Measurements from ENCODE around the gene AMBRA1.

The AMBRA1 gene

GRCh38 chr11:46593550-46594373, at the start of gene AMBRA1:
AMBRA1 (minus strand) TSS chr11:46594023; CDS start chr11:46548380, 45,643 bp downstream.
- peak; percentile 74 to 76 for DNase-seq (ENCODE audit: low read depth in 2 of 2)

DNA sequence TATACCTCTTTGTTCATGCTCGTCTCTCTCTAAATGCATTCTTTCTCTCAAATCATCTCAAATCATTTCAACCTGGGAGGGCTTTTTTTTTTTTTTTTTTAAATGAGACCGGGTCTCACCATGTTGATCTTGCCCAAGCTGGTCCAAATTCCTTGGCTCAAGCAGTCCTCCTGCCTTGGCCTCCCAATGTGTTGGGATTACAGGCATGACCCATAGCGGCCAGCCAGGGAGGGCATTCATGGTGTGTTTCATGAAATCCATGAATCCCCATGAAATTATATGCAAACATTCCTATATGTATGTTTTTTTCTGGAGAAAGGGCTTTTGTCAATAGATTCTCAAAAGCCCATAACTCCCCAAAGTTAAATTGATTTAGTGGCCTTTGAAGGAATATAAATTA, 49.7 kb upstream of the AMBRA1 start:
- no peak for DNase-seq (ENCODE audit: low read depth in 2 of 2)

- DNase-seq (ENCODE audit: low read depth in 2 of 2): no peak
Observed at GRCh38 chr11:46642627-46643335, 49.0 kb upstream of the AMBRA1 start.

- no peak for DNase-seq (ENCODE audit: low read depth in 2 of 2)
Observed at GRCh38 chr11:46641639-46642038, 47.8 kb upstream of the AMBRA1 start.

DNA sequence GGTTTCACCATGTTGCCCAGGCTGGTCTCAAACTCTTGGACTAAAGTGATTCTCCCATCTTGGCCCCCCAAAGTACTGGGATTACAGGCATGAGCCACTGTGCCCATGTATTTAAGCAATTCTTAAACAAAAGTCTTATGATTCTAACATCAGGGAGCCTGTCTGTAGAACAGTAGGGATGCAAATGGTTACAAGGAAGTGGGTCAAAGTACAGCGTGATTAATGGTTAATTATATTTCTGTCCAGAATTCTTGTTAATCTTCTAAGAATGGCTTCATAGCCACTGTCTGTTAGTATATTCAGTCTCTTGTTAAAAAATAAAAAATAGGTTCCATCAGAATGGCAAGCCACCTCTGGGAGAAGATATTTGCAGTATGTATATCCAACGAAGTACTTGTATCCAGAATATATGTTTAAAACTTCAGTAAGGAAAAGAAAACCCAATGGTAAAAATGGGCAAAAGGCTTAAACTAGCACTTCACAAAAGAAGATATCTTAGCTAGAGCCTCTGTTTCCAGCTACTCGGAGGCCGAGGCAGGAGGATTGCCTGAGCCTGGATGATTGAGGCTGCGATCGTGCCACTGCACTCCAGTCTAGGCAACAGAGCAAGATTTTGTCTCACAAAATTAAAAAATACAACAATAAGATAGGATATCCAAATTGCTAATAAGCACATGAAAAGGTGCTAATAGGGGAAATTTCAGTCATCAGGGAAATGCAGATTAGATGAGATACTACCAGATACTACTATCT, 46.4 kb upstream of the AMBRA1 start:
- DNase-seq (ENCODE audit: low read depth in 2 of 2): no peak

GRCh38 chr11:46639197-46639839, 45.5 kb upstream of the AMBRA1 start:
- DNase-seq (ENCODE audit: low read depth in 2 of 2): no peak

DNA sequence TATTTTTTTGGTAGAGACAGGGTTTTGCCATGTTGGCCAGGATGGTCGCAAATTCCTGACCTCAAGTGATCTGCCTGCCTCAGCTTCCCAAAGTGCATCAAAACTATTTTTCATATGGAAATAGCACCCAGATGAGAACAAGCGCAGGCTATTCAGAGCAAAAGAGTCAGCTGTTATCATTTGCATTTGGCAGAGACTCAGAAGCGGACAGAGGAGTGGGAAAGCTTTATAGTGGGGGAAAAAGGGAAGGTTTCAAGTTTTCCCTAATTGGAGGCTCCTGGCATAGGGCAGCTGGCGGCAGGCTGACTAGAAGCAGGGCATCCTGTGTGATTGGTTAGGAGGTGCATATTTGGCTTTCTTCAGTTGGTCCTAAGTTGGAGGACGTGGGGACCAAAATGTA, 43.7 kb upstream of the AMBRA1 start:
- DNase-seq (ENCODE audit: low read depth in 2 of 2): no peak

DNA sequence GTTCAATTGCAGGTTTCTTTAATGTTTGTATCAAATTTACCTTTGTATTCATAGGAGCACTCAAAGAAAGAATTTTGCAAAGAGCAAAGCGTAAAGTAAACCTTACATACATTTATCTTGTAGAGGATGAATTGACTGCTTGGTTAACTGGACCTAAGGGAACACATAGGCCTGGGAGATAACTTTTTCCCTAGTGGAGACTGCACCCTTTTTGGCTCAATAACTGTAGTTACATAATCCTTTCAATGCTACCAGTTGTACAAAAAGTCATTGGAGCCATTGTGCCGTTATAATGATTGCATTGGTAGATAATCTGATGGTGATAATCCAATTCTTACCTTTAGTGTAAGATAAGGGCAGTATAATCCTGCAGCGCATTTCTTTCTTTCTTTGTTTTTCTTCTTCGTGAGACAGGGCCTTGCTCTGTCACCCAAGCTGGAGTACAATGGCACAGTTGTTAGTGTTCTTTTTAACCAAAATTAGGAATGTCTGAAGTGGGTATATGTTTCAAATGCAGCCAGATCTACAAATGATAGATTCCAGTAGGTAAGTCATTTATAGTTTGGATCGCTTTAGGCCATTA, 41.8 kb upstream of the AMBRA1 start:
- DNase-seq (ENCODE audit: low read depth in 2 of 2): no peak

- no peak for DNase-seq (ENCODE audit: low read depth in 2 of 2)
Observed at GRCh38 chr11:46633291-46634217, 39.7 kb upstream of the AMBRA1 start.

- DNase-seq (ENCODE audit: low read depth in 2 of 2): no peak
Observed at GRCh38 chr11:46632502-46632901, 38.7 kb upstream of the AMBRA1 start.

DNA sequence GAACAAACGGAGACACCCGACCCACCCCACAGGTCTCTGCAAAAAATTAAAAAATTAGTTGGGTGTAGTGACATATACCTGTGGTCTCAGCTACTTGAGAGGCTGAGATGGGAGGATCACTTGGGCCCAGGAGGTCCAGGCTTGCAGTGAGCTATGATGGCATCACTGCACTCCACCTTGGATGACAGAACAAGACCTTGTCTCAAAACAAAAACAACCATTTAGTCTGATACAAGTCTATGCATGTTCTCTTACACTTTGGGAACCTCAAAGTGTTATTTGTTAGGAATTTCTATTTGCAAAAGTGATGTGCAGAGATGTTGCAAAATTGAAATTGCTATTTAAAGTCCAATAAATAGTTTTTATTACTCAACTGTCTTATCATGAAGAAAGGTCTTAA, 37.9 kb upstream of the AMBRA1 start:
- no peak for DNase-seq (ENCODE audit: low read depth in 2 of 2)

DNA sequence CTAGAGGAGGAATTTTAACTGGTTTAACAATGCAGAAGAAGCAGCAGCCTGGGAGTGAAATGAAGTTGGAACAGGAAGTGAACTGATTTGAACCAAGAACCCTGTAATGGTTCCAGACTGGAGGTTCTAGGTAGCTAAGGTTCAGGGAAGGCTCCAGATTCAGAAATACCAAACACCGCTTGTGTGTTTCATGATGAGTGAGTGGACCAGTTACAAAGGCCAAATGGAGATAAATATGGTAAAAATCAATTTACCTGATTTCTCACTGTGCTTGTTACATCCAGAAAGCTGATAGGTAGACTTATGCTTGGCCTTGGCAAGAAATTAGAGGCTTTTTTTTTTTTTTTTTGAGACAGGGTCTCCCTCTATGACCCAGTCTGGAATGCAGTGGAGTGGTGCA, 36.4 kb upstream of the AMBRA1 start:
- DNase-seq (ENCODE audit: low read depth in 2 of 2): no peak

GRCh38 chr11:46628961-46629360, 35.1 kb upstream of the AMBRA1 start:
- no peak for DNase-seq (ENCODE audit: low read depth in 2 of 2)

DNA sequence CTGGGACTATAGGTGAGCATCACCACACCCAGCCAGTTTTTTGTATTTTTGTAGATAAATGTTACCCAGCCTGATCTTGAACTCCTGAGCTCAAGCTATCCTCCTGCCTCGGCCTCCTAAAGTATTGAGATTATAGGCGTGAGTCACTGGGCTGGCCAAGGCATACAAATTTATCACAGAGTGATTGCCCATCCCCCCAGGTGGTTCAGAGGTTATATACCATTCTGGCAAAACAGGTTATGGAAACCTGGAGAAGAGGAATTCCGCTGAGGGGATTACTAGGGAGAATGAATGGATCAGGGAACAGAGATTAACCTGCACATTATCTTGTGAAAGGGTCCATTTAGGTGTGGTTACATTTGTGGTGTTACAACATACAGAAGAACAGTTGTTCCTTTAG, 31.6 kb upstream of the AMBRA1 start:
- no peak for DNase-seq (ENCODE audit: low read depth in 2 of 2)

- no peak for DNase-seq (ENCODE audit: low read depth in 2 of 2)
Observed at GRCh38 chr11:46618837-46619236, 25.0 kb upstream of the AMBRA1 start.

DNA sequence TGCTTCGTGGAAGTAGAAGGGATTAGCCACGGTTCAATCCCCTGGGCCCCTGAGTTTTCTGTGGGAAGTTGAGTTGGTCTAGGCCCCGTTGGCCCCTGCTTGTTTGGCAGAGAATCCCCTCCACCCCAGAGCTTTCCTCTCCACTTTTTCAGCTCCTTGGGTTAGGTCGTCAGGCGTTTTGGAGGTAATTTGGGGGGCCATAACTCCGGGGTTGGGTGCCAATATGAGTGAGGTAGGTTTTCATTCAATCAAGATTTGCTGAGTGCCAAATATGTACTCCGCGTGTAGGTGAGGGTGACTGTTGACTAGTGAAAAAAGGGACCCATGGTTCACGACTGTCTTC, 24.1 kb upstream of the AMBRA1 start:
- no peak for DNase-seq (ENCODE audit: low read depth in 2 of 2)

- peak; percentile 74 to 77 for DNase-seq (ENCODE audit: low read depth in 2 of 2)
Observed at GRCh38 chr11:46617134-46617971, 23.5 kb upstream of the AMBRA1 start, which contains the start of the genes ATG13 and HARBI1. ATG13 (plus strand) TSS chr11:46617553; CDS start chr11:46644292, 26,739 bp downstream. HARBI1 (minus strand) TSS chr11:46617227; CDS start chr11:46616237, 990 bp downstream.

- DNase-seq (ENCODE audit: low read depth in 2 of 2): no peak
Observed at GRCh38 chr11:46616551-46617133, 22.8 kb upstream of the AMBRA1 start.

DNA sequence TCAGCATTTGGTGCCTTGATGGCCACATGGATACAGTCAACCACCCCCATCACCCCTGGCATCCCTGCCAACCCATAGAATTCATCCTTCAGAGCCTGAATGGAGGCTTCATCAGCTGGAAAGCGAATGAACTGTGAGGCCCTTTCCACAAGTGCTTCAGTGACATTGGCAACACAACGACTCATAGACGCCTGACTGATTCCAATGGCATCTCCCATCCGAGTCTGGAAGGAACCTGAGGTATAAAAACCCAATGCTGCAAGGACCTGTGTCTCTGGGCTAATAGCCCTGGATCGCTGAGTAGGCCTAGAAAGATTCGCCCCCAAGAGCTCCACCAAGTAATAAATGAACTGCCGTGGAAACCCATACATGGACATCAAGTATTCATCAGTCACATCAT, 21.9 kb upstream of the AMBRA1 start:
- DNase-seq (ENCODE audit: low read depth in 2 of 2): no peak
